ENCODE results near the gene KCNE1. TPM values are rescaled to one million over a fixed set of nuclear protein-coding genes. Genes with fewer than 3 reads are reported as not detected.

KCNE1 gene
- total and polyA plus RNA-seq, 8 donors, result 0.13 to 10.6 (median 1.7) TPM; not detected in 1

DNA sequence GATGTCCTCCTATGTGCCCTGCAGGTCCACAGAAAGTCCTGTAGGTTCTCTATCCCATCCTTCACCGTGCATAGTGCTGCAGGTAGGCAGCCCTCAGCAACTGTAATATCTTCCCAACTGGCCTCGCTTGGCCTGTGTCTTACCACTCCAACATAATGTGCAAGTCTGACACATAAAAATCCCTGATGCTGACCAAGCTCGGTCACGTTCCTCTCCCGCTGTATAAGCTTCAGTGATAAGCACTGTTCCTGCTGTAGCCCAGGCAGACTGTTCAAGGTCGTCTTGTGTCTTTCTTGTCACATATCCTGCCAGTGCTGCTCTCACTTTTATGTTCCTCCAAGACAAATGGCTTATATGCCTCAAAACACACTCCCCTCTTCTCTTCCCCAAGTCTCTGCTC is 19.4 kb upstream of the KCNE1 start:
- Histone ChIP-seq H3K4me3 (no peak overlapping the region), H3K9me3 (no peaks in the 10 kb centered on the region), H3K36me3 (no peaks in the 10 kb centered on the region), H3K27ac (no peak overlapping the region), H3K27me3 (no peaks in the 10 kb centered on the region), H3K4me1 (peaks cover 7 to 20% (median 14%) of the 10 kb centered on the region in 4 donors)
- TF ChIP-seq POLR2A (IDR thresholded peaks at IDR 0.05), result no peak
- no peak for TF ChIP-seq POLR2AphosphoS5 (IDR thresholded peaks at IDR 0.05)
- TF ChIP-seq EP300 (IDR thresholded peaks at IDR 0.05), result no peak
- TF ChIP-seq CTCF (IDR thresholded peaks at IDR 0.05), result no peak
- intact Hi-C loops (cut with DNase I; ENCODE audit: low total_unique reads), result no loop called here
- 77 to 86% (median 81%) methylated on average over 6 of the region's 6 CpGs for WGBS, 5 donors
- no peak for DNase-seq

GRCh38 chr21:34530261-34530660 is 18.3 kb upstream of the KCNE1 start:
- Histone ChIP-seq H3K4me1 (peaks cover 7 to 28% (median 22%) of the 10 kb centered on the region in 4 donors), H3K4me3 (no peak overlapping the region), H3K27ac (no peak overlapping the region), H3K27me3 (no peaks in the 10 kb centered on the region), H3K9me3 (no peaks in the 10 kb centered on the region), H3K36me3 (no peaks in the 10 kb centered on the region)
- no peak for DNase-seq
- TF ChIP-seq POLR2A (IDR thresholded peaks at IDR 0.05) (no peak), POLR2AphosphoS5 (IDR thresholded peaks at IDR 0.05) (no peak), CTCF (IDR thresholded peaks at IDR 0.05) (no peak), EP300 (IDR thresholded peaks at IDR 0.05) (no peak)
- intact Hi-C loops (cut with DNase I; ENCODE audit: low total_unique reads), result no loop called here

GRCh38 chr21:34528131-34528561 is 16.1 kb upstream of the KCNE1 start:
- peaks cover 0 to 2% (median 0%) of the 10 kb centered on the region in 4 donors for H3K36me3 ChIP-seq
- H3K4me1 ChIP-seq, result peaks cover 23 to 49% (median 42%) of the 10 kb centered on the region in 4 donors
- no peaks in the 10 kb centered on the region for H3K9me3 ChIP-seq
- intact Hi-C loops (cut with DNase I; ENCODE audit: low total_unique reads), result no loop called here
- peak overlapping the region in 4 of 5 donors; percentile 89 to 90 (median 90) for H3K27ac ChIP-seq
- no peak for TF ChIP-seq POLR2A (IDR thresholded peaks at IDR 0.05)
- no peak for TF ChIP-seq EP300 (IDR thresholded peaks at IDR 0.05)
- TF ChIP-seq CTCF (IDR thresholded peaks at IDR 0.05), result no peak
- TF ChIP-seq POLR2AphosphoS5 (IDR thresholded peaks at IDR 0.05), result no peak
- WGBS, 5 donors, result 59 to 70% (median 67%) methylated on average over 3 of the region's 3 CpGs
- no peak for DNase-seq
- H3K4me3 ChIP-seq, result no peak overlapping the region
- no peaks in the 10 kb centered on the region for H3K27me3 ChIP-seq

- H3K4me3 ChIP-seq, result peak overlapping the region; percentile 37 to 47 (median 39)
- TF ChIP-seq CTCF (IDR thresholded peaks at IDR 0.05), result no peak
- peak in 1 of 4 donors; percentile 53 for TF ChIP-seq POLR2A (IDR thresholded peaks at IDR 0.05)
- TF ChIP-seq POLR2AphosphoS5 (IDR thresholded peaks at IDR 0.05), result peak; percentile 92 to 95 (median 93)
- TF ChIP-seq EP300 (IDR thresholded peaks at IDR 0.05), result peak; percentile 85
- no peaks in the 10 kb centered on the region for H3K27me3 ChIP-seq
- H3K4me1 ChIP-seq, result peaks cover 31 to 63% (median 55%) of the 10 kb centered on the region in 4 donors
- H3K9me3 ChIP-seq, result no peaks in the 10 kb centered on the region
- 6 to 10% (median 8%) methylated on average over 10 of the region's 10 CpGs for whole genome bisulfite sequencing, 5 donors
- H3K27ac ChIP-seq, result peak overlapping the region; percentile 89 to 91 (median 90)
- H3K36me3 ChIP-seq, result peaks cover 0 to 13% (median 5%) of the 10 kb centered on the region in 4 donors
- intact Hi-C loops (cut with DNase I; ENCODE audit: low total_unique reads), result no loop called here
- peak; percentile 77 to 96 for DNase-seq
Observed at GRCh38 chr21:34526618-34527290, 14.7 kb upstream of the KCNE1 start.
